B cell (primary cell): ENCODE results near the gene NLGN1. TPM values are rescaled to one million over a fixed set of nuclear protein-coding genes. Genes with fewer than 3 reads are reported as not detected.

Experiments
- ATAC-seq: fragments of 200-7000 bp; cut with Tn5 transposase; one replicate; pipeline ENCODE4 v1.10.0; 2021; ENCODE audit warnings: low read depth, mild to moderate bottlenecking, moderate number of reproducible peaks, moderate library complexity
- CTCF ChIA-PET: fragments of 350-600 bp; sonication (Branson Sonifier 250); formaldehyde crosslinking; loops from one replicate; lab custom pipeline; 2021; ENCODE audit warnings: antibody characterized with exemption, inconsistent platforms; lab: Charles Lee
- POLR2A ChIA-PET: fragments of 350-600 bp; sonication (Branson Sonifier 250); formaldehyde crosslinking; loops from one replicate; lab custom pipeline; 2021; ENCODE audit warnings: antibody characterized with exemption; lab: Charles Lee
- DNase-seq: peaks from one replicate; pipeline ENCODE4 v3.0.0; 2013
- H2AFZ ChIP-seq: 2 replicates; pipeline ENCODE4 v1.6.1; 2012; ENCODE audit warnings: mild to moderate bottlenecking, low read depth, low read length; ENCODE audit not compliant: insufficient read depth, poor library complexity, severe bottlenecking
- H3K27ac ChIP-seq, 2 donors: 1 replicate in 1 of 2; 2 replicates in 1 of 2; pipeline ENCODE4 v1.5.1; 2012 to 2013; ENCODE audit warnings: low read length in 2 of 2, mild to moderate bottlenecking in 2 of 2, moderate library complexity in 1 of 2
- H3K27me3 ChIP-seq, 4 experiments: fragments of 200-600 bp in 1 of 4; sonication (generic) in 1 of 4; replicated peaks in 1 of 4; 1 replicate in 2 of 4; 2 replicates in 2 of 4; pipeline versions ENCODE4 v1.6.1 to v1.7.0; 2013 to 2016; ENCODE audit warnings: low read length in 3 of 4, mild to moderate bottlenecking in 2 of 4, mixed read lengths in 1 of 4, moderate library complexity in 1 of 4; ENCODE audit not compliant: insufficient read depth in 4 of 4, control insufficient read depth in 3 of 4; ENCODE audit errors: control extremely low read depth in 1 of 4
- H3K36me3 ChIP-seq, 2 experiments: replicated peaks in 1 of 2; 1 replicate in 1 of 2; 2 replicates in 1 of 2; pipeline versions ENCODE4 v1.6.1 to v1.7.1; 2013; ENCODE audit warnings: low read length in 1 of 2; ENCODE audit not compliant: insufficient read depth in 2 of 2, control insufficient read depth in 1 of 2; ENCODE audit errors: control extremely low read depth in 1 of 2, extremely low read depth in 1 of 2
- H3K4me1 ChIP-seq, 2 donors: fragments of 200-600 bp in 1 of 2; sonication (generic) in 1 of 2; 1 replicate in 1 of 2; 2 replicates in 1 of 2; pipeline versions ENCODE4 v1.5.1 to v1.6.1; 2013 to 2017; ENCODE audit warnings: low read length in 2 of 2; ENCODE audit not compliant: control insufficient read depth in 2 of 2, insufficient read depth in 2 of 2
- H3K4me2 ChIP-seq: replicated peaks from 2 replicates; pipeline ENCODE3; 2012; ENCODE audit warnings: mild to moderate bottlenecking, low read depth, low read length; ENCODE audit not compliant: poor library complexity, severe bottlenecking
- H3K4me3 ChIP-seq, 5 experiments: fragments of 200-600 bp in 1 of 5; sonication (generic) in 1 of 5; 1 replicate in 3 of 5; 2 replicates in 2 of 5; pipeline versions ENCODE4 v1.5.1 to v1.7.0; 2011 to 2016; ENCODE audit warnings: low read length in 4 of 5, mild to moderate bottlenecking in 4 of 5, low read depth in 2 of 5, control low read depth in 1 of 5, moderate library complexity in 1 of 5; ENCODE audit not compliant: insufficient read depth in 1 of 5; ENCODE audit errors: control extremely low read depth in 1 of 5, extremely low read depth in 1 of 5
- H3K79me2 ChIP-seq: fragments of 200-600 bp; sonication (generic); one replicate; pipeline ENCODE4 v1.6.0; 2016; ENCODE audit warnings: low read length; ENCODE audit not compliant: control insufficient read depth, insufficient read depth
- H3K9ac ChIP-seq: fragments of 200-600 bp; sonication (generic); 2 replicates; pipeline ENCODE4 v1.6.1; 2017; ENCODE audit warnings: mild to moderate bottlenecking, low read length, moderate library complexity
- H3K9me3 ChIP-seq, 3 donors: one replicate each; pipeline versions ENCODE4 v1.6.1 to v1.7.1; 2013; ENCODE audit warnings: low read length in 2 of 3; ENCODE audit not compliant: control insufficient read depth in 2 of 3, insufficient read depth in 1 of 3; ENCODE audit errors: control extremely low read depth in 1 of 3
- H4K20me1 ChIP-seq: 2 replicates; pipeline ENCODE4 v1.6.0; 2012; ENCODE audit warnings: mild to moderate bottlenecking, low read length; ENCODE audit not compliant: insufficient read depth, control insufficient read depth, poor library complexity, severe bottlenecking
- H3K27ac Mint-ChIP-seq: one replicate; pipeline ENCODE4 v1.8.0; 2021; ENCODE audit warnings: mixed read lengths
- H3K27me3 Mint-ChIP-seq: one replicate; pipeline ENCODE4 v1.8.0; 2021; ENCODE audit warnings: mixed read lengths
- H3K4me1 Mint-ChIP-seq: one replicate; pipeline ENCODE4 v1.8.0; 2021; ENCODE audit warnings: mixed read lengths
- H3K4me3 Mint-ChIP-seq: one replicate; pipeline ENCODE4 v1.8.0; 2021; ENCODE audit warnings: mixed read lengths
- H3K9me3 Mint-ChIP-seq: one replicate; pipeline ENCODE4 v1.8.0; 2022; ENCODE audit warnings: mixed read lengths; ENCODE audit not compliant: insufficient read depth
- CTCF ChIP-seq: fragments of 200-600 bp; IDR thresholded peaks from one replicate; pipeline ENCODE4 v1.8.0; 2022; ENCODE audit warnings: antibody characterized with exemption, mild to moderate bottlenecking
- EZH2 ChIP-seq: IDR thresholded peaks from 2 replicates; pipeline ENCODE4 v1.6.1; 2012; ENCODE audit warnings: borderline replicate concordance, low read depth, mild to moderate bottlenecking, moderate library complexity, low read length; ENCODE audit not compliant: insufficient read depth, poor library complexity, severe bottlenecking
- WGBS: methylation state at CpG from one replicate; pipeline ENCODE4 v1.1.5; 2013; ENCODE audit warnings: missing lambda C conversion rate; ENCODE audit not compliant: insufficient coverage; 5-methylcytosine and 5-hydroxymethylcytosine counted together
- intact Hi-C: fragments of 100-400 bp; cut with micrococcal nuclease; formaldehyde crosslinking; loops from one replicate; pipeline ENCODE4 v1.10.0; 2022
- polyA plus RNA-seq: library from polyadenylated mRNA; depleted of rRNA; stranded (reverse); fragments of >200 nt; gene quantifications from 2 replicates; pipeline ENCODE4 v1.2.3, GENCODE V29; 2012
- total RNA-seq, 2 donors: library from RNA; stranded (reverse); fragments of 120-200 nt in 1 of 2; gene quantifications; 1 replicate in 1 of 2; 2 replicates in 1 of 2; pipeline versions ENCODE4 v1.2.3 to v1.2.4, GENCODE V29; 2013 to 2022

Gene NLGN1
- total and polyA plus RNA-seq, 2 donors (not counting 1 experiment from before 2014, with no cell fraction given) = not detected

DNA sequence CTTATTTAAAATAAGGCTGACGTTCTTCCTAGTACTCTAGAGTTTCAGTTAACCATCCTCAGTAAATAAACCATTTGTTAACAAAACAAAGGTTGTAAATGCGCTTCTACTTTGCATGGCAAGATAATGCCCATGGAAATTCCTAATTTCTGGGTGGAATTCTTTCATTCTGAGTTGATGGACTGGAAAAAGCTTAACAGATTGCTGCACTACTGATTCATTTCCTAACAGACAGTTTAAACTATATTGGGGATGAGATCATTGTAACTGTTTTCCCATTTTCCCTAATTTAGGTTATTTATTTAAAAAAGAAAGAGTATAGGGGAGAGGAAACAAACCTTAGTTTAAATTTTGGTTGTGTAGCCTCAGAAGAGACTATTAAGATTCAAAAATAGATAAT lies 342.2 kb downstream of the NLGN1 start:
- POLR2A ChIA-PET = no interaction called here
- no CpG with 5 or more reads among the region's 2 CpGs for WGBS
- no peak overlapping the region for H3K4me3 Mint-ChIP-seq

GRCh38 chr3:173742491-173742890 lies 344.9 kb downstream of the NLGN1 start:
- Mint-ChIP-seq H3K4me3 (no peak overlapping the region), H3K9me3 (no peaks in the 10 kb centered on the region), H3K27ac (no peak overlapping the region), H3K4me1 (no peaks in the 10 kb centered on the region), H3K27me3 (no peaks in the 10 kb centered on the region)
- DNase-seq = no peak
- CTCF ChIA-PET = no interaction called here
- H3K4me1 ChIP-seq = no peaks in the 10 kb centered on the region
- no peak overlapping the region for H3K9ac ChIP-seq
- H4K20me1 ChIP-seq = no peaks in the 10 kb centered on the region
- no peak for ATAC-seq
- H2AFZ ChIP-seq = no peak overlapping the region
- no peaks in the 10 kb centered on the region for H3K36me3 ChIP-seq
- WGBS = no CpG with 5 or more reads among the region's 1 CpG
- no peak overlapping the region for H3K4me2 ChIP-seq
- H3K27me3 ChIP-seq = no peaks in the 10 kb centered on the region
- POLR2A ChIA-PET = no interaction called here
- no peaks in the 10 kb centered on the region for H3K79me2 ChIP-seq
- H3K27ac ChIP-seq = no peak overlapping the region
- intact Hi-C loops = no loop called here
- no peak for TF ChIP-seq CTCF
- TF ChIP-seq EZH2 = no peak
- no peak overlapping the region for H3K4me3 ChIP-seq
- H3K9me3 ChIP-seq = no peaks in the 10 kb centered on the region

More for the DNA sequence above, 342.2 kb downstream of the NLGN1 start:
- Histone ChIP-seq H3K27ac (no peak overlapping the region), H2AFZ (no peak overlapping the region), H3K4me2 (no peak overlapping the region), H3K79me2 (no peaks in the 10 kb centered on the region), H3K9me3 (no peaks in the 10 kb centered on the region), H3K36me3 (no peaks in the 10 kb centered on the region), H4K20me1 (no peaks in the 10 kb centered on the region), H3K4me3 (no peak overlapping the region), H3K4me1 (no peaks in the 10 kb centered on the region), H3K27me3 (no peaks in the 10 kb centered on the region), H3K9ac (no peak overlapping the region)
- H3K9me3 Mint-ChIP-seq = no peaks in the 10 kb centered on the region
- H3K27me3 Mint-ChIP-seq = no peaks in the 10 kb centered on the region
- TF ChIP-seq CTCF (no peak), EZH2 (no peak)
- H3K4me1 Mint-ChIP-seq = no peaks in the 10 kb centered on the region
- no peak for ATAC-seq
- intact Hi-C loops = no loop called here
- DNase-seq = no peak
- no peak overlapping the region for H3K27ac Mint-ChIP-seq
- CTCF ChIA-PET = no interaction called here
